Fibroblast of mammary gland (primary cell): ENCODE data around the gene SLC15A4.
A peak's percentile ranks its signal among the peaks of the same experiment; 100 is the strongest.

Experiments
- DNase-seq: peaks from one replicate; pipeline ENCODE4 v3.0.0-alpha.2; 2010; ENCODE audit warnings: low read depth
- H3K4me3 ChIP-seq: 2 replicates; pipeline ENCODE4 v1.5.1; 2011; ENCODE audit warnings: low read depth, mild to moderate bottlenecking, low read length, moderate library complexity; ENCODE audit not compliant: control insufficient read depth
- TF ChIP-seq, protein P1 (sequence below): conservative IDR thresholded peaks from 2 replicates; pipeline ENCODE4 v1.5.1; 2011; ENCODE audit warnings: low read depth, low read length, inconsistent platforms; ENCODE audit not compliant: control insufficient read depth, insufficient read depth

The SLC15A4 gene

GRCh38 chr12:128818065-128819022, 5.4 kb downstream of the SLC15A4 start:
- TF ChIP-seq, protein P1, sequence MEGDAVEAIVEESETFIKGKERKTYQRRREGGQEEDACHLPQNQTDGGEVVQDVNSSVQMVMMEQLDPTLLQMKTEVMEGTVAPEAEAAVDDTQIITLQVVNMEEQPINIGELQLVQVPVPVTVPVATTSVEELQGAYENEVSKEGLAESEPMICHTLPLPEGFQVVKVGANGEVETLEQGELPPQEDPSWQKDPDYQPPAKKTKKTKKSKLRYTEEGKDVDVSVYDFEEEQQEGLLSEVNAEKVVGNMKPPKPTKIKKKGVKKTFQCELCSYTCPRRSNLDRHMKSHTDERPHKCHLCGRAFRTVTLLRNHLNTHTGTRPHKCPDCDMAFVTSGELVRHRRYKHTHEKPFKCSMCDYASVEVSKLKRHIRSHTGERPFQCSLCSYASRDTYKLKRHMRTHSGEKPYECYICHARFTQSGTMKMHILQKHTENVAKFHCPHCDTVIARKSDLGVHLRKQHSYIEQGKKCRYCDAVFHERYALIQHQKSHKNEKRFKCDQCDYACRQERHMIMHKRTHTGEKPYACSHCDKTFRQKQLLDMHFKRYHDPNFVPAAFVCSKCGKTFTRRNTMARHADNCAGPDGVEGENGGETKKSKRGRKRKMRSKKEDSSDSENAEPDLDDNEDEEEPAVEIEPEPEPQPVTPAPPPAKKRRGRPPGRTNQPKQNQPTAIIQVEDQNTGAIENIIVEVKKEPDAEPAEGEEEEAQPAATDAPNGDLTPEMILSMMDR: no peak
- peak; percentile 71 for DNase-seq
- no peak overlapping the region for H3K4me3 ChIP-seq

GRCh38 chr12:128817111-128818015, 6.4 kb downstream of the SLC15A4 start:
- TF ChIP-seq, protein P1: no peak
- no peak overlapping the region for H3K4me3 ChIP-seq
- DNase-seq: peak; percentile 82

DNA sequence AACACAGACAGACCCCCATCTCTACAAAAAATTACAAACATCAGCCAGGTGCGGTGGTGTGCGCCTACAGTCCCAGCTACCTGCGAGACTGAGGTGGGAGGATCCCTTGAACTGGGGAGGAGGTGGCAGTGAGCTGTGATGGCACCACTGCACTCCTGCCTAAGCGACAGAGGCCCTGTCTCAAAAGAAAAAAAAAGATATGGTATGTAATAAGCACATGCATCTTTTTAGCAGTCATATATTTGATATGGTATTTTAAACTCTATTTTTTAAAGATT, 7.2 kb downstream of the SLC15A4 start:
- H3K4me3 ChIP-seq: no peak overlapping the region
- no peak for DNase-seq
- TF ChIP-seq, protein P1: no peak

DNA sequence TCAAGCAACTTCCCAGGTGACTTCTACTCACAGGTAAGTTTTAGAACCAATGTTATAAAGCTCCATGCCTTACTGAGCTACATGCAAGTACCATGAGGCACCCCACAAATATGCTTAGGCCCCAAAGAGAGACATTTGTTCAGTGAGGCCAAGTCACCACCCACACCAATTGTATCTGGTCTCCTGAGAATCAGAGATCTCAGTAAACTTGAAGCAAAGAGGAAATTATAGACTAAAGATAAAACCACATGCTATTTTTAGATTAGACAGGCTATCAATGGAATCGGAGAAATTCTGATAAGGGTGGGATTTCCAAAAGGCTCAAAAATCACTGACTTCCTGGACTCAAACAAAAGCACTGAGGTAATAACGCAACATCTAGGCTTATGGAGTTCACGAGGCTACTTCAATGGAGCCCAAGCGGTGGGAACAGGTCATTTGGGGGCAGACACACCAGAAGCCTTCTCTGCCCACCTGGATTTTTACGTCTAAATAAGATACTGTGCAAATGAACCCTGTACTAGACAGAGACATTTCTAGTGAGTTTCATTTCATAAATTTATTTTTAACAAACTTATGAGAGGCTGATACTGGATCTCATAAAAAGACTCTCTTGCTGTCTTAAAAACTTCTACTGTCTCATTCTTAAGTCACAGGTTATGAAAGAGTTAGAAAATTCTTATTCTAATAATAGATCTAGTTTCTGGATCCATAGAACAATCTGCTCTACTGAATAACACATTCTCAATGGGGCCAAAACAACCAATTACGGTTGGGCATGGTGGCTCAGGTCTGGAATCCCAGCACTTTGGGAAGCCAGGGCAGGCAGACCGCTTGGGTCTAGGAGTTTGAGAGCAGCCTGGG, 7.7 kb downstream of the SLC15A4 start:
- DNase-seq: no peak
- no peak overlapping the region for H3K4me3 ChIP-seq
- TF ChIP-seq, protein P1: no peak

DNA sequence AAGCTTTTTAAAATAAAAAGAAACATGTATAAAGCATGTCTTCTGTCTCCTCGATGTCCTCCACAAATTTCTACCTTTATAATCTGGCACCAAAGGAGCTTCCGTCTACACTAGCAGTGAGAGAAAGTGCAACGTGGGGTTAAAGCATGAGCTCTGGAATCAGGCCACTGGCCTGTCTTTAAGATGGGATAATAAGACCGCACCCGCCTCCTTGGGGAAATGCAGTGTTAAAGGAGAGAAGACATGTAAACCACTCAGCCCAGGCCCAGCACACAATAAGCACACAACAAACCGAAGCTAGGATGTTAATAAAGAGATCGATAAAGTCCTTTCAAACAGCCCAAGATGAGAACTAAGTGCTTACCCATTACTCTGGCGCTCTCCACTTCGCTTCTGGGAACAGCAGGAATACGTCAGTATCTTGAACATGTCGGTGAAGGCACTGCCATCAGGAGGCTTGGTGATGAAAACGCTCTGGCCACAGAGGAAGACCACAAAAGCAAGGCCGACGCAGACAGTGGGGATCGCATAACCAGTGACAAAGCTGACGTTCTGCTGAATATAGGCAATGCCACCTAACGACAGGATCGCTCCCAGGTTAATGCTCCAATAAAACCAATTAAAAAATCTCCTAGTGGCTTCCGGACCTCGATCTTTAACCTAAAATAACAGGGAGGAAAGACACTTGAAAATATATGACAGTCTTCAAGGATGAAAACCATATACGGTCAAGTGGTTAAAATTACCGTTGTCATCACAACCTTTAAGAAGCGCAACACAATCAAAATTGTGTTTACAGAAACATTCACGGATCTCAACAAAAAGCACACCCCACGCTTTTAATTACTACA, 9.1 kb downstream of the SLC15A4 start:
- H3K4me3 ChIP-seq: no peak overlapping the region
- no peak for DNase-seq
- TF ChIP-seq, protein P1: no peak
